22Rv1 (cell line): ENCODE data around the gene VILL.
A peak's percentile ranks its signal among the peaks of the same experiment; 100 is the strongest.

Source experiments
- H3K27ac ChIP-seq: fragments of 450-650 bp; 2 replicates; pipeline ENCODE4 v1.5.1; 2017
- CTCF ChIP-seq: fragments of 450-650 bp; IDR thresholded peaks from 2 replicates; pipeline ENCODE4 v1.5.1; 2017; ENCODE audit warnings: mild to moderate bottlenecking
- ZFX ChIP-seq: fragments of 450-650 bp; IDR thresholded peaks from 2 replicates; pipeline ENCODE4 v1.6.1; 2017; ENCODE audit warnings: antibody characterized with exemption, borderline replicate concordance

Gene VILL

GRCh38 chr3:37996785-37997301 is 6.3 kb downstream of the VILL start:
- TF ChIP-seq ZFX: no peak
- TF ChIP-seq CTCF: peak; percentile 92
- H3K27ac ChIP-seq: no peak overlapping the region

GRCh38 chr3:37997342-37997741 is 6.8 kb downstream of the VILL start:
- TF ChIP-seq CTCF (no peak), ZFX (no peak)
- no peak overlapping the region for H3K27ac ChIP-seq

GRCh38 chr3:37997791-37998370 is 7.3 kb downstream of the VILL start:
- H3K27ac ChIP-seq: no peak overlapping the region
- TF ChIP-seq ZFX (no peak), CTCF (no peak)

- TF ChIP-seq ZFX: no peak
- no peak for TF ChIP-seq CTCF
- H3K27ac ChIP-seq: no peak overlapping the region
Measured at GRCh38 chr3:37999836-38000235, 9.2 kb downstream of the VILL start.

GRCh38 chr3:38000242-38000916 is 9.8 kb downstream of the VILL start:
- TF ChIP-seq CTCF (no peak), ZFX (no peak)
- no peak overlapping the region for H3K27ac ChIP-seq

GRCh38 chr3:38000965-38001455 is 10.4 kb downstream of the VILL start:
- peak overlapping the region; percentile 44; the same call in 1 of the 2 replicates for H3K27ac ChIP-seq
- TF ChIP-seq CTCF: no peak
- TF ChIP-seq ZFX: no peak

- TF ChIP-seq ZFX (no peak), CTCF (peak; percentile 87)
- H3K27ac ChIP-seq: peak overlapping the region; percentile 44; the same call in 1 of the 2 replicates
Measured at GRCh38 chr3:38001456-38002081, 11.0 kb downstream of the VILL start.
